H4 (cell line): ENCODE measurements around the gene FSD1. TPM values are rescaled to one million over a fixed set of nuclear protein-coding genes. Genes with fewer than 3 reads are reported as not detected.
"Not testable (repeated sequence)": the region's sequence is repeated elsewhere in the genome, so short reads cannot be mapped to it uniquely, and the experiment has no call there.

Experiments used
- DNase-seq: peaks from one replicate; pipeline ENCODE4 v3.0.0-alpha.2; 2015; ENCODE audit warnings: low spot score
- total RNA-seq: library from RNA; depleted of rRNA; stranded (reverse); fragments of >200 nt; shearing (Covaris generic); gene quantifications from 2 replicates; pipeline ENCODE4 v1.2.3, GENCODE V29; 2014; rRNA removed

Gene FSD1
- total RNA-seq, result 19.0 and 26.7 TPM in 2 replicates

DNA sequence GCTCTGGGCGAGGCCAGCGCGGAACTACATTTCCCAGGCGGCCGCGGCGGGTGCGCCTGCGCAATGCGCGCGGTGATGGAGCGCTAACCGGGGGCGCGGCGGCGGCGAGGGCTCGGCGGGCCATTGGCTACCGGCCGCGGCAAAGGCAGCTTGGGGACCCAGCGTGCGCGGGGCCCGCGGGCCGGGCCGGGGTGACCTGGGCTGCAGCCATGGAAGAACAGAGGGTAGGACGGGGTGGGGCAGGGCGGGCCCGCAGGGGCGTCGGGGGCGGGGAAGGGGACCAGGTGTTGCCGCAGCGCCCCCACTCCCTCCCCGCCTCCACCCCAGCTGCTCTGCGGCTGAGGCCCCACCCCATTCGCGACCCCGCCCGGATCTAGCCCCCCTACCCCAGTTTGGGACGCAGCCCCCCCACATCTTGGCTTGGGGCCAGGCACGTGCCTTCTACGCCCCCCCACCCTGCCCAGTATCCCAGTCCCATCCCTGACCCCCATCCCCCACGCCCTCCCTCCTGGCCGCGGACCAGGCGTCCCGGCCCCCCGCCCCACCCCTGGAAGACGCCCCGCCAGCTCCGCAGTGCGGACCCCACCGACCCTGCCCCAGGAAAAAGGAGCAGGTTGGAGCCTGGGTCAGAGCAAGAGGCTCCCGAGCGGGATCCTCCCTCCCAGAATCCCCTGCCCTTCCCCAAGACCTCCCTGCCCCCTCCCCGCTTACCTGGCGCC is at the start of gene FSD1:
TSS of gene FSD1 (plus strand) at position 61 of the 719 bp plus-strand sequence. CDS start at position 210, 149 bp downstream.
- peak; percentile 27 for DNase-seq

DNA sequence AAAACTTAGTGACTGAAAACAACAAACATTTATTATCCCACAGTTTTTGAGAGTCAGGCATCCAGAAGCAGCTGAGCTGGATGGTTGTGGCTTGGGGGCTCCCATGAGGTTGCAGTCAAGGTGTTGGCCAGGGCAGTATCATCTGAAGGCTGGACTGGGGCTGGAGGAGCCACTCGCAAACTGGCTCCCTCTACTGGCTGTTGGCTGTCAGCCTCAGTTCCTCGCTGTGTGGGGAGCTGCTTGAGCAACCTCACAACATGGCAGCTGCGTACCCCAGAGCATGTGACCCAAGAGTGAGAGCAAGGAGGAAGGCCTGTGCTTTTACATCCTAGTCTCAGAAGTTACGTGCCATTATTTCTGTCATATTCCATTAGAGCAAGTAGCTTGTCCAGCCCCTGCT is 47.8 kb upstream of the FSD1 start:
- no peak for DNase-seq

DNA sequence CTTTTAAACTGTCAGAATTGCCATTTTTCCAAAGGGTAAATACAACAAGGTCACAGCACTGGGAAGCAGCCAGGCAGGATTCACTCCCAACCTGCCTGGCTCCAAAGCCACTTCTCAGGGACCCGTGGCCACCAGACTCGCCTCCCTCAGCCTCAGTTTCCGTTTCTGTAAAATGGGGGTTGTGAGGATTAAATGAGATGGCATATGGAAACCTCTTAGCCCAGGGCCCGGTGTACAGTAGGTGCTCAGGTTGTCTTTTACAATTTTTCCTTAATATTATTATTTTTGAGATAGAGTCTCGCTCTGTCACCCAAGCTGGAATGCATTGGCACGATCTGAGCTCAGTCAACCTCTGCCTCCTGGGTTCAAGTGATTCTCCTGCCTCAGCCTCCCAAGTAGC is 47.4 kb upstream of the FSD1 start:
- DNase-seq, result no peak

DNA sequence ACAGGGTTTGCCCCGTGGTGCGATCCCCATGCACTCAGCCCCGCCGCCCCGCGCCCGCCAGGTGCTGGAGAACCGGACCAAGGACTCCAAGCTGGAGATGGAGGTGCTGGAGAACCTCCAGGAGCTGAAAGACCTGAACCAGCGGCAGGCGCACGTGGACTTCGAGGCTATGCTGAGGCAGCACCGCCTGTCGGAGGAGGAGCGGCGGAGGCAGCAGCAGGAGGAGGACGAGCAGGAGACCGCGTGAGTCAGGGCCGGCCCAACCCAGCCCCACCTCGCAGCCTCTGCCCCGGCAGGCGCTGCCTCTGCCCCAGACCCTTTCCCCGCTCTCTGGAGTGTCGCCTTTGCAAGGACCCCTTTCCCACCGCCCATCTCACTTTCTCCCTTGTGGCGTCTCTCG is 46.2 kb upstream of the FSD1 start:
- no peak for DNase-seq

DNA sequence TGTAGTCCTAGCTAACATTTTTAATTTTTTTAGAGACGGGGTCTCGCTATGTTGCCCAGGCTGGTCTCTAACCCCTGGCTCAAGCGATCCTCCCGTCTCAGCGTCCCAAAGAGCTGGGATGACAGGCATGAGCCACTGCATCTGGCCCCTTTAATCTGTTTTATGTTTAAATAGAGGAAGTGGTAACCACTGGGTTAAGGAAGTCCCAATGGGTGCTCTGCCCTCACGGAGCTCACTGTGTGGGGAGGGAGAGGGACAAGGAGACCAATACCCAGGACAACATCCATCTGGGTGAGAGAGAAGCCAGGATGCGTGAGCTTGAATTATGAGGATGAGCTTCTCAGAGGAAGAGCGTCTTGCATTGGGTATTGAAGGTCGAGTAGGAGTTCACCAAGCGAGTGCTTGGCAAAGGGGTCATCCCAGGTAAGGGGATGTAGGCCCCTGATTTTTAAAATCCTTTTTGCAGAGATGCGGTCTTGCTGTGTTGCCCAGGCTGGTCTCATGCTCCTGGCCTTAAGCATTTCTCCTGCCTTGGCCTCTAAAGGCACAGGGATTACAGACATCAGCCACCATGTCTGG is 43.7 kb upstream of the FSD1 start:
- no peak for DNase-seq

DNA sequence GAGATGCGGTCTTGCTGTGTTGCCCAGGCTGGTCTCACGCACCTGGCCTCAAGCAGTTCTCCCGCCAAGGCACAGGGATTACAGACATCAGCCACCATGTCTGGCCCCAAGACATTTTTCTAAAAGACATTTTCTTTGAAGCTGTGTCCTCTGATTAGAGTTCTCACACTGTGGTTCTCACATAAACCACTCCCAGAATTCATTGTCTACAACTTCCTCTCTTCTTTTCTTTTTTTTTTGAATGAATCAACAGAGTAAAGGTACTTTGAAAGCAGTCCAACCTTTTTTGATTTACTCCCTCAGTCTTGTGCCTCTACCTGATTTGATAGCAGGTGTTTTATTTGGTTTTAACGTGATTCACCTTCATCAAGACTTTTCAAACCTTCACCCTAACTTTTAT is 39.6 kb upstream of the FSD1 start:
- DNase-seq, result no peak

DNA sequence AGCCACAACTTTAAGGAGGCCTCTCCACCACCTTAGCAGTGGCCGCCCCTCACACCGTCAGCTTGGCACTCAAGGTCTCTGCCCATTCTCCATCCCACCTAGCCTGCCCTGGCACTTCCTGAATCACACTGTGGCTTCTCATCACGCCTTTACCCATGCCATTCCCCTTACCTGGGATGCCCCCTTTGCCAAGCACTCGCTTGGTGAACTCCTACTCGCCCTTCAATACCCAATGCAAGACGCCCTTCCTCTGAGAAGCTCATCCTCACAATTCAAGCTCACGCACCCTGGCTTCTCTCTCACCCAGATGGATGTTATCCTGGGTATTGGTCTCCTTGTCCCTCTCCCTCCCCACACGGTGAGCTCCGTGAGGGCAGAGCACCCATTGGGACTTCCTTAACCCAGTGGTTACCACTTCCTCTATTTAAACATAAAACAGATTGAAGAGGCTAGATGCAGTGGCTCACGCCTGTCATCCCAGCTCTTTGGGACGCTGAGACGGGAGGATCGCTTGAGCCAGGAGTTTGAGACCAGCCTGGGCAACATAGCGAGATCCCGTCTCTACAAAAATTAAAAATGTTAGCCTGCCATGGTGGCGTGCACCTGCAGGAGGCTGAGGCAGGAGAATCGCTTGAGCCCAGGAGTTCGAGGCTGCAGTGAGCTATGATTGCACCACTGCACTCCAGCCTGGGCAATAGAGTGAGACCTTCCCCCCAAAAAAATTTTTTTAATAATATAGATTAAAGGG is 38.0 kb upstream of the FSD1 start:
- no peak for DNase-seq

DNA sequence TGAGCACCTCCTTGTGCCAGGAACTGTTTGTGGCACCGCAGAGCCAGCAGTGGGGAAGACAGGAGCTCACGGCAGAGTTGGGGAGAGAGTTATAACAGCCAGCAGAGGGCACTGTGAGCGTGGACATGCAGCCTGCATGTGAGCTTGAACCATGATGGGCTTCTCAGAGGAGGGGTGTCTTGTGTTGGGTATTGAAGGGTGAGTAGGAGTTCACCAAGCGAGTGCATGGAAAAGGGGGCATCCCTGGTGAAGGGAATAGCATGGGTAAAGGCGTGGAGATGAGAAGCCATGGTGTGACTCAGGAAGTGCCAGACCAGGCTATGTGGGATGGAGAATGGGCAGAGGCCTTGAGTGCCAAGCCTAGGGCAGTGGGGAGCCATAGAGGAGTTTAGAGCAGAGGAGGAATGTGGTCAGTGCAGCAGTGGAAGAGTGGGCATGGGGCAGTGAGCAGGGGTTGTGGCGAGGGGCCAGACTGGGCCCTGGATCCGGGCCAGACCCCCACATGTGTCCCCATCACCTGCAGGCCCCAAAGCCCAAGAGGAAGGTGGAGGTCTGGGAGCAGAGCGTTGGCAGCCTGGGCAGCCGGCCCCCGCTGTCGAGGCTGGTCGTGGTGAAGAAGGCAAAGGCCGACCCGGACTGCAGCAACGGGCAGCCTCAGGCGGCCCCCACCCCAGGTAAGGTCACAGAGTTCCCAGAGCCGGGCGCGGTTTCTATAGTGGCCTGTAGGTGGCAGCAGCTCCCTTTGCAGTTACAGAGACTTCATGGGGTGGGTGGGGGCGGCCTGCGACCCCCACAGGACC is 37.1 kb upstream of the FSD1 start:
- peak; percentile 64 for DNase-seq

DNA sequence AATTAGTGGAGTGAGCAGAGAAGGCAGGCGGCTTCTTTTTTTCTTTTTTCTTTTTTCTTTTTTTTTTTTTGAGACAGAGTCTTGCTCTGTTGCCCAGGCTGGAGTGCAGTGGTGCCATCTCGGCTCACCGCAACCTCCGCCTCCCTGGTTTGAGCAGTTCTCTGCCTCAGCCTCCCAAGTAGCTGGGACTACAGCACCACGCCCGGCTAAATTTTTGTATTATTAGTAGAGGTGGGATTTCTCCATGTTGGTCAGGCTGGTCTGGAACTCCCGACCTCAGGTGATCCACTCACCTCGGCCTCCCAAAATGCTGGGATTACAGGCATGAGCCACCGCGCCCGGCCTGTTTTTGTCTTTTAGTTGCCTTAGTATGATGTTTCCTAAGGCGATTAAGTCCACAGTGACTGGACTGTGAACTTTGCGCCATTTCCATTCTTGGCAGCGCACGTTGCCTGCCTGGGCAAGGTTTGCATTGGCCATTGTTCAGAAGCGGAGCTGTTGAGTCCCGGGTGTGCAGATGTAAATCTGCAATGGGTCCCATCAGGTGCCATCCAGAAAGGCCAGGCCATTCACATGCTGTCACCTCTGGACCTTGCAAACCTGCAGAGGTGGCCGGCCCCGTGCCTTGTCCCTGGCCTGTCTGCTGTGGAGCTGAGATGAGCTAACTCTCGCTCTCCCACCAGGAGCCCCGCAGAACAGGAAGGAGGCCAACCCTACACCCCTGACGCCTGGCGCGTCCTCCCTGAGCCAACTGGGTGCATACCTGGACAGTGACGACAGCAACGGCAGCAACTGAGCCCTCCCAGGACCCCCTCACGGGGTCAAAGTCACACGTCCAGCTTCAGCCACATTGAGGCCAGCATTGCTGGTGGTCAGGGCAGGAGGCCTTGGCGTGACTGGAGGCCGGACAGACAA is 36.2 kb upstream of the FSD1 start:
- no peak for DNase-seq

DNA sequence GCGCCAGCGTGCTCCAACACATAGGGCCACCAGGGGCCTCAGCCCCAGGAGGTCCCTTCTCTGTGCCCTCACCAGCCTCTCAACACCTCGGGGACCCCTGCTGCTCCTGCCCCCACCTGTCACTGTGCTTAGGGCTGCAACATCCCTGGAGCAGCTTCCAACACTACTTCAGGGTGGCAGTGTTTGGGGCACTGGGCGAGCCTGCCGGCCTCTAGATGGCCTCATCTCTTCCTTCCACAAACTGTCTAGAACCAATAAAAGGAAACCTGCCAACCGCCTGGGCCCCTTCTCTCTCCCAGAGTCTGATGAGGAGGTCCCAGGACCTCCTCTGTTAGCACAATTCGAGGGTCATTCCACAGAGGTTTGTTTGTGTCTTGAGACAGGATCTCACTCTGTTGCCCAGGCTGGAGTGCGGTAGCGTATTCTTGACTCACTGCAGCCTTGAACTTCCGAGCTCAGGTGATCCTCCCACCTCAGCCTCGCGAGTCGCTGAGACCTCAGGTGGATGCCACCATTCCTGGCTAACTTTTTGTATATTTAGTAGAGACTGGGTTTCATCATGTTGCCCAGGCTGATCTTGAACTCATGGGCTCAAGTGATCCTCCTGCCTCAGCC is 35.5 kb upstream of the FSD1 start:
- DNase-seq, result no peak

DNA sequence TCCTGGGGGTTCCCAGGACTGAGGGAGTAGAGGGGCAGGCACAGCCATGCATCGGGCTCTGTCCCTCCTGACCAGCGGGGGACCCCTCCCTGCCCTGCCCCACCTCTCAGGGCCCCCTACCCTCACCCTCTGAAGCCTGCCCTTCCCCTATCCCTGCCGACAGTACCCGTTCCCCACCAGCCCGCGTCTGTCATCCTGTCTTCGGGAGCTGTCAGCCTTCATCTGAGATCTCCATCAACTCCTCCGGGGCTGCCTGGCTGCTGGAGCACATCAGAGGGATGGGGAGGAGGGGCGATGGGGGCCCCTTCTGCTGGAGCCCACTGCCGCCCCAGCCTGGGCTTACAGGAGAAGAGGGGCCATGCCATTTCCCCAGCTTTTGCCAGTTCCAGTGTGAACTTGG is 31.5 kb upstream of the FSD1 start:
- no peak for DNase-seq

DNA sequence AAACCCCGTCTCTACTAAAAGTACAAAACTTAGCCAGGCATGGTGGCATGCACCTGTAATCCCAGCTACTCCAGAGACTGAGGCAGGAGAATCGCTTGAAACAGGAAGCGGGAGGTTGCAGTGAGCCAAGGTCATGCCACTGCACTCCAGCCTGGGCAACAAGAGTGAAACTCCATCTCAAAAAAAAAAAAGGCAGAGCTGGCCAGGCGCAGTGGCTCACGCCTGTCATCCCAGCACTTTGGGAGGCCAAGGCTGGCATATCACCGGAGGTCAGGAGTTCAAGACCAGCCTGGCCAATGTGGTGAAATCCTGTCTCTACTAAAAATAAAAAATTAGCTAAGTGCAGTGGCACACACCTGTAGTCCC is 30.1 kb upstream of the FSD1 start:
- not testable (repeated sequence) for DNase-seq

DNA sequence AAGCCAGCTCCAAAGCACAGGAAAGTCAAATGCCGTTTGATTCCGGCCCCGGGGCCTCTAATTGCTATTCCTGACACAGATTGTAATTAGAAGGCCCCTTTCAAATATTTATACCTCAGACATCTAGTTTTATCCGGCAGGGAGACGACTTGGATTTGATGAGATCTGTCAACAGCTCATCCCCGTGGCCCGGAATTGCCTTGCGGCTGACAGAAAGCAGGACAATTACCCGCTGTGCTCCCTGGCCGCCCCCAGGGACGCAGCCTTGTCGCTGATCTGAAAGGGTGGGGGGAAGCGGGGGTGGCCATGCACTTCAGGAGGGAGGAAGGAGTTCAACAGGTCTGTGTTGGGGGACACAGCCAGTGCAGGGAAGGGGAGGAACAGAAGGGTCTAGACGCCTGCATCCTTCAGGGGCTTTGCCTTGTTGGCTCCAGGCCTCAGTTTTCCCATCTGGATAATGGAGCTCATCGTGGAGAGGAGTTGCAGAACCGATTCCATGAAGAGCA is 27.2 kb upstream of the FSD1 start:
- DNase-seq, result no peak

DNA sequence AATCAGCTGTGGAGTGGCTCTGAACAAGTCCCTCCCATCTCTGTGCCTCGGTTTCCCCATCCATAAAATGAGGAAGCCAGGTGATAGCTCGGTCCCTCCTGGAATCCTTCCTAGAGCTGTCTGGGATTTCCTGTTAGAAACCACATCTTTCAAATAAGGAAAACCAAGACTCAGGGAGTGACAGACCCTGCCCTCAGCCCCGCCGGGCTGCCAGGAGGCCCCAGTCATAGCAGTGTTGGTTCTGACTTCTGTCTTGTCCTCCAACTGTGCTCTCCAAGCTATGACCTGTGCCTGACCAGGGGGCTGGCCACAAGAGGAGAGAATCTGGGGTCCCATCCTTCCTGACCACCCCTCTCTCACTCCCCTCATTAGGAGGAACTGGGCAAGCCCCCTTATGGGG is 26.4 kb upstream of the FSD1 start:
- DNase-seq, result no peak

DNA sequence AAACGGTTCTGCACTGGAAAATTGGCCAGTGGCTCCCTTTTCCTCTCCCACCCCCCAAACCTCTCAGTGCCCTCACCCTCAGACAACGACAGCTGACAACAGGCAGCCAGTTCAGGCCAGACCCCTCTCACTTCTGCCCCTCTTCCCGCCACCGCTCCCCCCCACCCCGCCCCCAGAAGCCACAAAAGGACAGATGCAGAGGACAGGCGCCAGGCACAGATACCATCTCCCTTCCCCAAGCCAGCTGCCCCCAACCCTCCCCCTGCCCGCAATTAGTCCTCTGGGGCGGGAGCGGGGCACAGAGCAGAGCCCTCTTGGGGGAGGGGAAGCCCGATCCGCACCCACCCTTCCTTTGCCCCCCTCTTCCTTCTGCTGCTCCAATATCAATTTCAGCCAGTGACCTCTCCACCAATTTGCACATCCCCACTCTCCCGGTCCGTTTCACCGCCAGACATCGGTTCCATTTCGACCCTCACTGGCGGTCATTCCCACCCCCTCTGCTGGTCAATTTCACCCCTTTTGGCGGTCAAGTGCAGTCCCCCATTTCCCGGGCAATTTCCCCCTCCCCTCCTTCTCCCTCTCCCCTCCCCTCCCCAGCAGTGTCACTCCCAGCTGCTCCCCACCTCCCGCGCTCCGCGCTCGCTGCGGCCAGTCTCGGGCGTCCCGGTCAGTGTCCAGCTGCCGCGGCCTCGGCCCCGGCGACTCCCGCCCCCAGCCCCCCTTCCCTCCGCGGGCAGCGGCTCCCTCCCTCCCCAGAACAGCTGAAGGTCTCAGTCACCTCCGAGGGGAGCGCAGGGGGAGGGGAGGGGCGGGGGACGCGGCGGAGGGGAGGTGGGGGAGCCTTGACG is 25.8 kb upstream of the FSD1 start, which contains the start of gene SHD:
TSS of gene SHD (plus strand) at position 848 of the 848 bp plus-strand sequence. CDS start 798 bp downstream, outside the sequence.
- DNase-seq, result no peak

DNA sequence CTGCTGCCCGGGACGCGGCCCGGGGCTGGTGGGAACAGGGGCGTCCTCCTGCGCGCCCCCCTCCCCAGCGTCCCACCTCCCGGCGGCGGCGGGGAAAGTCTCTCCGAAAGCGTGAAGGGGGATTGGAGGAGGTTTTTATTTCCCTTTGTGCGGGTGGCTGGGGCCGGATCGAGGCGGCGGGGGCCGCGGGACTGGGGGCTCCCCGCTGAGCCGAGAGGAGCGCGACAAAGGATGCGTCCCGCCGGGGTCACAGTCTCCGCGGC is 25.2 kb upstream of the FSD1 start:
- DNase-seq, result no peak

DNA sequence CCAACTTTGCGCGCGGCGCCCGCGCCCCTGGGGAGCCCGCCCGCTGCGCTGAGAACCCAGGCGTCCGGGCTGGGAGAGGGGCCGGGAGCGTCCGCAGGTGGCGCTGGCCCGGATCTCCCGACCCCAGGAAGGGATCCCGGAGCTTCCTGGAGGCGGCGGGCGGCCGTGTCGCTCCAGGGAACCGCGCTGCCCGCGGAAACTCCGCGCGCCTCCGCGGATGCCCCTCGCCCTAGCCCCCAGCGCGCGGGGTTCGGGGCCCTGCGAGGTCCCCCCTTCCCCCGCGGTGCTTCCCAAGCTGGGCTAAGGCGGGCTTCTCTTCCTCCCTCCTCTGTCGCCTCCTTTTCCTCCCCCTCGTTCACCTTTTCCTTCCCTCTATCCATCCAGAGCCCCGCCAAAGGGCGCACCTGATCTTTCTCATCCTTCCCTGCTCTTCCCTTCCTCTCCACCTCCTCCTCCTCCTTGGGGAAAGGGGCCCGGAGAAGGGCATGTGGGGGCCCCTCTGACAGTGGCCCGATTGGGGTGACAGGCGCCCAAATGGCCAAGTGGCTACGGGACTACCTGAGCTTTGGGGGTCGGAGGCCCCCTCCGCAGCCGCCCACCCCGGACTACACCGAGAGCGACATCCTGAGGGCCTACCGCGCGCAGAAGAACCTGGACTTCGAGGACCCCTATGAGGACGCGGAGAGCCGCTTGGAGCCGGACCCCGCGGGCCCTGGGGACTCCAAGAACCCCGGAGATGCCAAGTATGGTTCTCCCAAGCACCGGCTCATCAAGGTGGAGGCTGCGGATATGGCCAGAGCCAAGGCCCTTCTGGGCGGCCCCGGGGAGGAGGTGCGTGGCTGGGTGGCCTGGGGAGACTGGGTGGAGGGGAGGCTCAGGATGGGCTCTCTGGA is 24.6 kb upstream of the FSD1 start:
- DNase-seq, result no peak

DNA sequence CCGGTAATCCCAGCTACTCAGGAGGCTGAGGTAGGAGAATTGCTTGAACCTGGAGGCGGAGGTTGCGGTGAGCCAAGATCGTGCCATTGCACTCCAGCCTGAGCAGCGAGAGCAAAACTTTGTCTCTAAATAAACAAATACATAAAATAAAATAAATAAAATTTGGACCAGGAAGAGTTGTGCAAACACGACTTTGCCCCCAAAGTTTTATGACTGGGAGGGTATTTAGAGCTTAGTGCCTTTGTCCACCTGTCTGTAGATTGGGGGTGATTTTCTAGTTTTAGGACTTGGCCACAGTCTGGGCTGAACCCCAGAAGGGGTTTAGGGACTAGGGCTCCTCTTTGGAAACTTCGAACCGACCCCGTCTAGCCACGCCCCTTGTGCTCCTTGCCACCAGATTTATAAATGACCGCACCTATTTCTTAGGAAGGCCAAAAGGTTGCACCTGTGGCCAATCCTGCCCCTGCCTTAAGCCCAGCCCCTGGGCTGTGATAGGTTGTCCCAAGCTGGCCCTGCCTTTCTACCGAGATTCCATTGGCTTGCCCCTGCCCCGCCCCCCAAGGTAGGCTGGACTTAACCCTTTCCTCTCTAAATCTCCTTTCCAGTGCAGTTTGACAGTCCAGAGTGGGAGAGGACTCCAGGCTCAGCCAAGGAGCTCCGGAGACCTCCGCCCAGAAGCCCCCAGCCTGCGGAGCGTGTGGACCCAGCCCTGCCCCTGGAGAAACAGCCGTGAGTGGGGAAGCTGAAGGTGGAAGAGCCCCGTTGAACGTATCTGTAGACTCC is 20.0 kb upstream of the FSD1 start:
- no peak for DNase-seq
